GM23338 (cell line): ENCODE data around the gene CISD1. TPM values are rescaled to one million over a fixed set of nuclear protein-coding genes. Genes with fewer than 3 reads are reported as not detected.

Source experiments
- ATAC-seq: fragments of 200-7000 bp; cut with Tn5 transposase; 3 replicates; pipeline ENCODE4 v1.9.1; 2020
- DNase-seq: peaks from one replicate; pipeline ENCODE4 v3.0.0-alpha.2; 2015; ENCODE audit warnings: low spot score
- H2AFZ ChIP-seq: fragments of 200-600 bp; sonication (generic); 2 replicates; pipeline ENCODE4 v1.8.0; 2016; ENCODE audit warnings: antibody characterized with exemption, mild to moderate bottlenecking, moderate library complexity
- H3F3A ChIP-seq: fragments of 200-600 bp; sonication (generic); replicated peaks from 2 replicates; pipeline ENCODE4 v1.8.0; 2017; ENCODE audit warnings: antibody characterized with exemption, mixed run types, low read depth
- H3K27ac ChIP-seq: fragments of 200-600 bp; sonication (generic); 2 replicates; pipeline ENCODE4 v1.6.1; 2016; ENCODE audit warnings: low read depth
- H3K27me3 ChIP-seq: fragments of 200-600 bp; sonication (generic); 2 replicates; pipeline ENCODE4 v1.8.0; 2016; ENCODE audit warnings: mild to moderate bottlenecking, mixed run types, moderate library complexity; ENCODE audit not compliant: insufficient read depth
- H3K36me3 ChIP-seq: fragments of 200-600 bp; sonication (generic); 2 replicates; pipeline ENCODE4 v1.8.0; 2016; ENCODE audit warnings: mild to moderate bottlenecking; ENCODE audit not compliant: insufficient read depth
- H3K4me1 ChIP-seq: fragments of 200-600 bp; sonication (generic); 2 replicates; pipeline ENCODE4 v1.8.0; 2016; ENCODE audit warnings: mild to moderate bottlenecking, moderate library complexity; ENCODE audit not compliant: insufficient read depth
- H3K4me2 ChIP-seq: fragments of 200-600 bp; sonication (generic); 2 replicates; pipeline ENCODE4 v1.7.1; 2017; ENCODE audit warnings: mixed run types
- H3K4me3 ChIP-seq: fragments of 200-600 bp; sonication (generic); 2 replicates; pipeline ENCODE4 v1.6.1; 2016; ENCODE audit warnings: mixed run types
- H3K79me2 ChIP-seq: fragments of 200-600 bp; sonication (generic); replicated peaks from 2 replicates; pipeline ENCODE4 v1.8.0; 2017; ENCODE audit warnings: mild to moderate bottlenecking; ENCODE audit not compliant: insufficient read depth
- H3K9me2 ChIP-seq: fragments of 200-600 bp; sonication (generic); 2 replicates; pipeline ENCODE4 v1.8.0; 2017; ENCODE audit not compliant: insufficient read depth
- H4K20me1 ChIP-seq: fragments of 200-600 bp; sonication (generic); replicated peaks from 2 replicates; pipeline ENCODE4 v1.8.0; 2017; ENCODE audit warnings: mild to moderate bottlenecking; ENCODE audit not compliant: insufficient read depth
- H3K27ac Mint-ChIP-seq: 2 replicates; pipeline ENCODE4 v1.8.0; 2020; ENCODE audit warnings: inconsistent platforms, mild to moderate bottlenecking, moderate library complexity, mixed read lengths
- H3K27me3 Mint-ChIP-seq: 3 replicates; pipeline ENCODE4 v1.8.0; 2022; ENCODE audit warnings: low read depth, mild to moderate bottlenecking, moderate library complexity, mixed read lengths, inconsistent platforms; ENCODE audit not compliant: insufficient read depth, poor library complexity
- H3K36me3 Mint-ChIP-seq: 3 replicates; pipeline ENCODE4 v1.8.0; 2021; ENCODE audit warnings: low read depth, mild to moderate bottlenecking, inconsistent platforms, moderate library complexity, mixed read lengths
- H3K4me1 Mint-ChIP-seq: 3 replicates; pipeline ENCODE4 v1.8.0; 2020; ENCODE audit warnings: mild to moderate bottlenecking, inconsistent platforms, mixed read lengths
- H3K4me3 Mint-ChIP-seq: 3 replicates; pipeline ENCODE4 v1.8.0; 2021; ENCODE audit warnings: moderate library complexity, mild to moderate bottlenecking, inconsistent platforms, mixed read lengths
- H3K9me3 Mint-ChIP-seq: 3 replicates; pipeline ENCODE4 v1.8.0; 2020; ENCODE audit warnings: moderate library complexity, mild to moderate bottlenecking, inconsistent platforms, mixed read lengths
- CREB1 ChIP-seq: fragments of 250-450 bp; sonication (Bioruptor Pico); IDR thresholded peaks from 2 replicates; pipeline ENCODE4 v1.5.0; 2020; ENCODE audit warnings: low read depth, mild to moderate bottlenecking, moderate library complexity
- EZH2phosphoT487 ChIP-seq: fragments of 200-600 bp; sonication (generic); IDR thresholded peaks from one replicate; pipeline ENCODE4 v1.8.1; 2018; ENCODE audit warnings: antibody characterized with exemption; ENCODE audit not compliant: unreplicated experiment
- JUNB ChIP-seq: IDR thresholded peaks from one replicate; pipeline ENCODE4 v1.6.1; 2016; ENCODE audit warnings: antibody characterized with exemption; ENCODE audit not compliant: unreplicated experiment
- NANOG ChIP-seq: IDR thresholded peaks from 2 replicates; pipeline ENCODE4 v1.6.1; 2016; ENCODE audit warnings: antibody characterized with exemption, borderline replicate concordance
- POLR2AphosphoS5 ChIP-seq: IDR thresholded peaks from 2 replicates; pipeline ENCODE4 v1.6.1; 2016; ENCODE audit warnings: antibody characterized with exemption, low read depth
- REST ChIP-seq: IDR thresholded peaks from one replicate; pipeline ENCODE4 v1.6.1; 2018; ENCODE audit warnings: antibody characterized with exemption; ENCODE audit not compliant: unreplicated experiment
- STAT1 ChIP-seq: IDR thresholded peaks from one replicate; pipeline ENCODE4 v1.6.1; 2016; ENCODE audit warnings: antibody characterized with exemption; ENCODE audit not compliant: unreplicated experiment
- ZNF114 ChIP-seq: fragments of 250-450 bp; sonication (Bioruptor Pico); IDR thresholded peaks from 2 replicates; pipeline ENCODE4 v1.5.0; 2020; ENCODE audit warnings: mild to moderate bottlenecking, moderate library complexity
- ZNF331 ChIP-seq: fragments of 250-450 bp; sonication (Bioruptor Pico); IDR thresholded peaks from 2 replicates; pipeline ENCODE4 v1.5.0; 2020; ENCODE audit warnings: low read depth, mild to moderate bottlenecking, moderate library complexity
- ZNF462 ChIP-seq: fragments of 250-450 bp; sonication (Bioruptor Pico); IDR thresholded peaks from 2 replicates; pipeline ENCODE4 v1.5.0; 2020; ENCODE audit warnings: mild to moderate bottlenecking, moderate library complexity
- polyA plus RNA-seq: library from polyadenylated mRNA; unstranded; fragments of >200 nt; fragmentation: Nextera tagmentation; extraction: Ambion mirVana; gene quantifications from 2 replicates; pipeline ENCODE4 v1.2.1, GENCODE V29; 2016
- total RNA-seq: library from RNA; depleted of rRNA; stranded (reverse); fragments of >200 nt; shearing (Covaris generic); gene quantifications from 2 replicates; pipeline ENCODE4 v1.2.3, GENCODE V29; 2014
- TF ChIP-seq, protein P1 (sequence below), 2 experiments: fragments of 200-600 bp in 1 of 2; sonication (generic) in 1 of 2; conservative IDR thresholded peaks; 2 replicates each; pipeline versions ENCODE4 v1.5.1 to v1.6.1; 2016 to 2017; ENCODE audit warnings: antibody characterized with exemption in 2 of 2, low read depth in 2 of 2, mild to moderate bottlenecking in 2 of 2, moderate library complexity in 1 of 2

Gene CISD1
- total and polyA plus RNA-seq, 2 experiments from 2014 or later = 19.9 to 99.9 TPM

- TF ChIP-seq CREB1 (CRISPR knock-in tag) = no peak
- no peak for TF ChIP-seq STAT1
- no peak for TF ChIP-seq REST
- no peak for TF ChIP-seq JUNB
Measured at GRCh38 chr10:58311026-58311425, 42.1 kb downstream of the CISD1 start (continued).

DNA sequence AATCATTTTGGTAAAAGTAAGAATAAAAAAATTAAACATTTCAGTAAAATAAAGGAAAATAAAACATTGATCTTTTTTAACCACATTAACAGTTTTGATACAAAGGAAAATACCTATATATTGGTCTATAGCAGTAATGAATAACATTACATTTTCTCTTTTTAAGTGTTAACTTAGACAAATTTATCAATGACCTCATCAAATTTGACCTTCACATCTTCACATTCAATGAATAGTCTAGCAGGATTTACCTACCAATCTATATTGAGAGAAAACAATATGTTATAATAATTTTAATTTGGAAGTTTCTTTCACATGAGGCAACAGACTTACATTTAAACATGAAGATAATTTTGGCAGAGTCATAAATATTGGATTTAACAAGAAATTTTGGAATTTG is 47.9 kb downstream of the CISD1 start:
- H3K27ac Mint-ChIP-seq = no peak overlapping the region
- Histone ChIP-seq H3K4me2 (no peak overlapping the region), H3K27ac (no peak overlapping the region), H3K4me1 (no peaks in the 10 kb centered on the region), H3F3A (no peaks in the 10 kb centered on the region), H3K79me2 (no peaks in the 10 kb centered on the region), H2AFZ (no peak overlapping the region), H4K20me1 (no peaks in the 10 kb centered on the region), H3K36me3 (no peaks in the 10 kb centered on the region), H3K4me3 (no peak overlapping the region), H3K9me2 (no peaks in the 10 kb centered on the region), H3K27me3 (no peaks in the 10 kb centered on the region)
- no peaks in the 10 kb centered on the region for H3K27me3 Mint-ChIP-seq
- TF ChIP-seq, protein P1, sequence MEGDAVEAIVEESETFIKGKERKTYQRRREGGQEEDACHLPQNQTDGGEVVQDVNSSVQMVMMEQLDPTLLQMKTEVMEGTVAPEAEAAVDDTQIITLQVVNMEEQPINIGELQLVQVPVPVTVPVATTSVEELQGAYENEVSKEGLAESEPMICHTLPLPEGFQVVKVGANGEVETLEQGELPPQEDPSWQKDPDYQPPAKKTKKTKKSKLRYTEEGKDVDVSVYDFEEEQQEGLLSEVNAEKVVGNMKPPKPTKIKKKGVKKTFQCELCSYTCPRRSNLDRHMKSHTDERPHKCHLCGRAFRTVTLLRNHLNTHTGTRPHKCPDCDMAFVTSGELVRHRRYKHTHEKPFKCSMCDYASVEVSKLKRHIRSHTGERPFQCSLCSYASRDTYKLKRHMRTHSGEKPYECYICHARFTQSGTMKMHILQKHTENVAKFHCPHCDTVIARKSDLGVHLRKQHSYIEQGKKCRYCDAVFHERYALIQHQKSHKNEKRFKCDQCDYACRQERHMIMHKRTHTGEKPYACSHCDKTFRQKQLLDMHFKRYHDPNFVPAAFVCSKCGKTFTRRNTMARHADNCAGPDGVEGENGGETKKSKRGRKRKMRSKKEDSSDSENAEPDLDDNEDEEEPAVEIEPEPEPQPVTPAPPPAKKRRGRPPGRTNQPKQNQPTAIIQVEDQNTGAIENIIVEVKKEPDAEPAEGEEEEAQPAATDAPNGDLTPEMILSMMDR (conservative IDR thresholded peaks at IDR 0.05; ENCODE audit: low read depth in 2 of 2) = no peak
- TF ChIP-seq JUNB (no peak), ZNF114 (CRISPR knock-in tag) (no peak), ZNF462 (no peak), NANOG (no peak), CREB1 (CRISPR knock-in tag) (no peak), EZH2phosphoT487 (no peak), ZNF331 (CRISPR knock-in tag) (no peak), REST (no peak), POLR2AphosphoS5 (no peak)
- no peak for ATAC-seq
- H3K9me3 Mint-ChIP-seq = no peaks in the 10 kb centered on the region
- no peak overlapping the region for H3K4me3 Mint-ChIP-seq
- H3K36me3 Mint-ChIP-seq = no peaks in the 10 kb centered on the region
- no peak for DNase-seq
- no peaks in the 10 kb centered on the region for H3K4me1 Mint-ChIP-seq
